HG03460 (cell line): ENCODE data around the gene ANKRD30BL.
"Not testable (repeated sequence)": the region's sequence is repeated elsewhere in the genome, so short reads cannot be mapped to it uniquely, and the experiment has no call there.

Experiments
- ATAC-seq: cut with Tn5 transposase; IDR thresholded peaks from one replicate; pipeline ENCODE4 v1.9.1; 2021; ENCODE audit not compliant: unreplicated experiment

The ANKRD30BL gene, protein sequence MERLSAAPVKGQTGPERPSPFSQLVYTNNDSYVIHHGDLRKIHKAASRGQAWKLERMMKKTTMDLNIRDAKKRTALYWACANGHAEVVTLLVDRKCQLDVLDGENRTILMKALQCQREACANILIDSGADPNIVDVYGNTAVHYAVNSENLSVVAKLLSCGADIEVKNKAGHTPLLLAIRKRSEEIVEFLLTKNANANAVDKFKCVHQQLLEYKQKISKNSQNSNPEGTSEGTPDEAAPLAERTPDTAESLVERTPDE

DNA sequence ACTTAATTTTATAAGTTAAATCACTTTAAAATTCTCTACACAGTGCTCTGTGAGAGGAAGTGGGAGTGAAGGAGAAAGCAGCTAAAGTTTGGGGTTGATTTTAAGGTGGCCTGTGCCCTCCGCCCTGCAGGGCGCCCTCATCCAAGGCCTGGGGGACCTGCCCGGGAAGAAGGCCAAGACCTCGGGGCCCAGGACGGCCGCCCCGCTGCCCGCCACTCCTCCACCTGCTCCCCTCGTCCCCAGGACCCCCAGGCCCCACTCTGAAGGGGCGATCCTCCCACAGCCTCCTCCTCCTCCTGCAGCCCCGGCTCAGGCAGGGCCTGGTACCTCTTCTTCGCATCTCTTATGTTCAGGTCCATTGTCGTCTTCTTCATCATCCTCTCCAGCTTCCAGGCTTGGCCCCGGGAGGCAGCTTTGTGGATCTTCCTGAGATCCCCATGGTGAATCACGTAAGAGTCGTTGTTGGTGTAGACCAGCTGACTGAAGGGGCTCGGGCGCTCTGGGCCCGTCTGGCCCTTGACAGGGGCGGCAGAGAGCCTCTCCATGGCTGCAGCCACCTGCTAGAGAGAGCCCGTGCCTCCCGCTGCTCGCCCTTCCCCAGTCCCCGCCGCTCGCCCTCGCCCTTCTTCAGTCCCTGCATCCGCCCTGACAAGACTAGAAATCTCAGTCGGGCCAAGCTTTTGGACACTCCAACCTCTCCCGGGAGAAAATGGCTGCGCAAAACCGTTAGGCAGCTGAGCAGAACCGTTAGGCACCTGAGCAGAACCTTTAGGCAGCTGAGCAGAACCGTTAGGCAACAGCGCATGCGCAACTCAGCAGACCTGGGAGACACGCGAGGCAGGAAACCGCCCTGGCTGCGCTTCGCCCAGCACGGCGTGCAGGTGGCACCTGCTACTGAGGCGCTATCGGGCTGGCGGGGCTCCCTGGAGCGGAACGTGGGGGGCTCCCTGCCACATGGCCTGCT lies at the start of gene ANKRD30BL:
TSS of gene ANKRD30BL (minus strand) at position 792 of the 964 bp plus-strand sequence. CDS start at position 545, 247 bp downstream.
- not testable (repeated sequence) for ATAC-seq

DNA sequence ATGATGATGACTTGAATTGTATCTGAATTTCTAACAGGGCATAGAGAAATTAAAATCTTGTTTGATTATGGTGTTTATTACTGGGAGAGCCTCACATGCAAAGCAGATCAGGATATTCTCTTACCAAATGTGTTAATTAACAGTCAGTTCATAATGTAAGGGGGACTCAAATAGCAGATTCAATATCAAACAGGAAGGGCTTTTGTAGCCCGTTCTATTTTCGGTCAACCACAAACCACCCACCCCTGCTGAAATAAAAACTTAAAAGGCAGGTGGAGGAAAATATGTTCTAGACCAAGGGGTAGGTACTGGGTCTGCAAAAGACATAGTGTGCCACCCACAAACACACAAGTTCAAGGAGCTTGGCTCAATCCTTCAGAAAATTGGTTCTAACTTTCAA lies 41.1 kb upstream of the ANKRD30BL start:
- ATAC-seq, result not testable (repeated sequence)

DNA sequence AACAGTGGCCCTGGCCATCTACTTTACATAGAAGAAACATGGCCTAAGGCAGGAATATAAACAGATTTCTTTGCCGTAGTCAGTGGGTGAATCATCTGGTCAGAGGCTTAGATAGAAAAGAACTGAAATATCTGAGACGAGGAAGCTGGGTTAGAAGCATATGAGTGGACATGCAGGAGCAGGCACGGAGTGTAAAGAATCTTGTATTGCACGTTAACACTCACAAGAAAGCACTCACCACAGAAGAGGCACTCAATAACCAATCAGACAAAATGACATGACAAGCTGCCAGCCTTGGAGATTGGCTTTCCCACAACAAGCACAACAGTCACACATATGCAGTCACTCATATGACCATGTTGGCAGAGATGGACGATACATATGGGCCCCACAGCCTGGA lies 31.1 kb upstream of the ANKRD30BL start:
- not testable (repeated sequence) for ATAC-seq

DNA sequence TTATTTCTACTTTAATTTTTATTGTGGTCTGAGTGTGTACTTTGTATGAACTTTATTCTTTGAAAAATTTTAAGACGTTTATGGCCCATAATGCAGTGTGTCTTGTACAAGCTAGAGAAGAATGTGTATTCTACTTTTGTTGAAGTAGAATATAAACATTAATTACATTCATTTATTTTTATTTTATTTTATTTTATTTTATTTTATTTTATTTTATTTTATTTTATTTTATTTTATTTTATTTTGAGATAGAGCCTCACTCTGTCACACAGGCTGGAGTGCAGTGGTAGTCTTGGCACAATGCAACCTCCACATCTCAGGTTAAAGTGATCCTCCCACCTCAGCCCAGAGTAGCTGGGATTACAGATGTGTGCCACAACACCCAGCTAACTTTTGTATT lies 5.3 kb upstream of the ANKRD30BL start:
- not testable (repeated sequence) for ATAC-seq

DNA sequence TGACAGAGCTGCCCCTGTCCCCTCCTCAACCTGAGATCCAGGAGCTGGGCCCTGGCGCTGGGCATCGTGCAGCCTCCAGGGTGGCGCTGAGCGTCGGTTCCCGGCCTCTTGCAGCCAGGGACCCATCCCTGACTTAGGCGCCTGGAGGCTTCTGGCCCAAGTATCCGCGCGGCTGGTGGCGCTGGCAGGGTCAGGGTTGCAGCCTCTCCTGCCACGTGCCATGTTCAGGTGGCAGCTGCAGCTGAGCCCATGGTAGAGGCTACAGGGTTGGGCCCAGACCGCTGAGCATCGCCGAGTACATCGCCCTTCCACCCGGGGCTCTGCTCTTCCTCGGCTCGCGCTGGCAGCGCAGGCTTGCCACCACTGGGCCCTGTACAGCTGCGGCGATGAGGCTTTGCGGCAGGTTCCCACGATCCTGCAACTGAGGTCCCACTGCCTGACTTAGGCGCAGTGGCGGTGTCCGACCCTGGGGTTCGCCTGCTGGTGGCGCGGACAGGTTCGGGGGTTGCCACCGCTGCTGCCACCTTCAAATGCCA lies 441 bp upstream of the ANKRD30BL start:
- not testable (repeated sequence) for ATAC-seq

DNA sequence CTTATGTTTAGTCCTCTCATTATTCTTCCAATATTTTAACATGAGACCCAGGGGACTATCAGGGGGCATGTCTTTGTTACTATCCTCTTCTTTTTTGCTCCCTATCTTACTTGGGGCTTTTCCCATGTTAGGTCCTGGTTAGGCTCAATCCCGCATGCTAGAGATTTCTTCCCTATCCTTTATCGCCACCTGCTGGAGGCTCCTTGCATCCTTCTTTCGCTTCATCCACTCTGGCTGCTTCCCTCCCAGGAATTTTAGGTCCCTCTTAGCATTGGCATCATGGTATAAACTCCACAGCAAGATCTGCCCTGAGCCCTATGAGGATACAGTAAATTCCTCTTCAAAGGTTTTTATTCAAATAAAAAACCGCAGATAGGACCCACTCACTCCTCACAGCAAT lies 15.0 kb downstream of the ANKRD30BL start:
- ATAC-seq, result not testable (repeated sequence)
